GM18873 (cell line): ENCODE results near the gene TOX2.

Experiments used
- ATAC-seq: cut with Tn5 transposase; IDR thresholded peaks from one replicate; pipeline ENCODE4 v1.9.1; 2021; ENCODE audit warnings: mild to moderate bottlenecking, moderate library complexity, moderate number of reproducible peaks; ENCODE audit not compliant: unreplicated experiment, low FRiP score

TOX2 gene

DNA sequence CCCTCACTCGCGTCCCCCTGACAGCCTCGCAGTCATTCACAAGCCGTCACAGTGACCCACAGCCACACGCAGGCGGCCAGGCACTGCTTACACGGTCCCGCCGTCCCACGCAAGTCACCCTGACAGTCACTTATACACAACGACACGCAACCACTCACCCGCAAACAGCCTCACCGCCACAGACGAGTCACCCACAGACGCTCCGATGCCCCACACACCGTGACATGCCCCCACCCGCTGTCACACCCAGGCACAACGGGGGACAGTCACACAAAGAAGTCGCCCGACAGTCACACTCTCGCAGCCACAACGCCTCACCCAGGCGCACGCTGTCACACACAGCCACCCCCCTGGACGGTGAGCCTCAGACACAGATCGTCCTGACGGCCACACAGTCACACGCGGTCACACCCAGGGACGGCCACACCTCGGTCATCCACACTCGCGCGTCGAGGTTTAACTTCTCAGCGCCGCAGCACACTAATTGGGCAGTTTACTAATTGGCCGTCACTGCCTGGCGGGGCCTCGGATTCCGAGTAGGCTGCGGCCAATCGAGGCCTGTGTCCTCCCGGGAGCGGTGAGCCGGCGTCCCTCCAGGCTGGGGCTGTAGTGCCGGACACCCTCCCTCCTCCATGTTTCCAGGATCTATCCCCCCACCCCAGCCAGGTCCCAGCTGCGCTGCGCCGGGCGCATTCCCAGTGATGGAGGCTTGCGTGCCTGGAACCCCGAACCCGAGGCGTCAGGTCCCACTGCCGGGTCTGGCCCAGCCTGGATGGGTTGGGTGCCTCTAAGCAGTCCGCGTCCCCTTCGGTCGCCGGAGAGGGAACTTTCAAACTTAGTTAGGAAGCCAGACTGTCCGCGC, 790 bp downstream of the TOX2 start:
- ATAC-seq = no peak

- no peak for ATAC-seq
These were observed 1.6 kb downstream of the TOX2 start for GRCh38 chr20:43916073-43916880.

DNA sequence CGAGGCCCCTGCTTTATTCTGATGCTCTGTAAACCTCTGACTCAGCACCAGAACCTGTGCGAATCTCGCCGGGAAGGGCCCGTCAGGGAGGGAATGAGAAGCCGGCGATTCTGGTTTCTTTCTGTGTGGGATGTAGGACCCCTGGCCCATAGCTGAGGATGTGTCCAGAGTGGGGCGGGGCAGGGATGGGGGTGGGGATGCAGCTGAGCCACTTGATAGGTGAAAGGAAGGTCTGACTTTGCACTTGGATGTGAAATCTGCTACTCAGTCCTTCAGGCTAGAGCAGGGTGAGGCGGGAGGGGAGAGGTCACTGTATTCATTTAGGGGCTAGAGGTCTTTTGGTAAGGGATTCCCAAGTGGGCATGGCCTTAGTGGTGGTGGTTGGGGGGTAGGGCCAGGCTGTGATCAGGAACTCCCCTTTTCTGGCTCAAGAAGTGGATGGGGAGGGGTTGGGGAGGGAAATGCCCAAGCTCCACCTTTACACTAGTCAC, 2.3 kb downstream of the TOX2 start:
- no peak for ATAC-seq

- no peak for ATAC-seq
These were observed 2.7 kb downstream of the TOX2 start for GRCh38 chr20:43917380-43917779.

GRCh38 chr20:43919686-43920403, 5.2 kb downstream of the TOX2 start:
- ATAC-seq = no peak

DNA sequence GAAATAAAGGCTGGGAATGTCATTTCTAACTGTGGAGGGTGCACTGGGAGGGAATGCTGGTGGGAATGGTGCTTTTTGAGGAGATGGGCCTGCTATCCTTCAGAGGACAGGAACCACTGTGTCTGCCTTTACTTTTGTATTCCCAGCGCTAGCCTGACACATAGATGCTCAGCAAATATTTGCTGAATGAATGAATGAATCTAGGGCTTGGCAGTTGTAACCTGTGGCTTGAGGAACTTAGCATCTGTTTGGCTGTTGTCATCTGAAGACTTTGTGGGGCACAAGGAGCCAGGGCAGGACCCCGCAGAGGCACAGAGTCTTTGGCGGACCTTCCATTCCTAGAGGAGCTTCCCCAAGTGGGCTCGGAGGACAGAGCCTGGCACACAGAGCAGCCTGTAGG, 6.1 kb downstream of the TOX2 start:
- ATAC-seq = no peak

- ATAC-seq = no peak
These were observed 6.7 kb downstream of the TOX2 start for GRCh38 chr20:43921227-43921780.

- no peak for ATAC-seq
These were observed 8.0 kb downstream of the TOX2 start for GRCh38 chr20:43922614-43923013.

DNA sequence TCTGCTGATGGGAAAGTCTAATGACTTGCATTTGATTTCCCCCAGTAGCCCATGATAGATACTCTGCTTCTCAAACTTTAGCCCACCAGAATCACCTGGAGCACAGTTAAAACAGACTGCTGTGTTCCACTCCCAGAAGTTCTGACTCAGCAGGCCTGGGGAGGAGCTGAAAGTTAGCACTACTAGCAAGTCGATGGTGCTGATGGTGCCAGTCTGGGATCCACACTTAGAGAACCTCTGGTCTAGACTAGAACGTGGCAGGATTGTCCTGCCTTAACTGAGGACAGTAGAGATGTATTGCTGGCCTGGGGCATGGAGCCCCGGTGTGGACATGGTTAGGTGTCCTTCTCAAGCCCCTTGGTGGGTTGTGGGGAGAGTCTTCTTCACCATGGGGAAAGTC, 8.7 kb downstream of the TOX2 start:
- ATAC-seq = no peak

DNA sequence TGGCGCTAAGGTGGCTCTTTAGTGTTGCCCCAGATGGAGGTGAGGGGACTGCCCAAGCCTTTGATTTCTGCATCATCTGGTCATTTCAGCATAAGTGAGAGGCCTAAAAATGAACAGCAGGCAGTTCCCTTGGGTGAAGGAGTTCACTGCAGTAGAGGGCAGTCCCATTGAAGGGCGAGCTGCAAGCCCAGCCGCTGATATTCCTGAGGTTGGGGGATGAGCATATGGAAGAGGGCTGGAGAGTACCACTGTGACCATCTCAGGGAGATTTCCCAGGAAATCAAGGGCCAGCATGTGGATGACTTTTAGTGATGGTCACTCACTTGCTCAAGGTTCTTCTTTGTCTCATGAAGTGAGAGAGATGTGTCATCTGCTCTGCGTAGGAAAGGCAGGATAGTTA, 9.3 kb downstream of the TOX2 start:
- no peak for ATAC-seq

DNA sequence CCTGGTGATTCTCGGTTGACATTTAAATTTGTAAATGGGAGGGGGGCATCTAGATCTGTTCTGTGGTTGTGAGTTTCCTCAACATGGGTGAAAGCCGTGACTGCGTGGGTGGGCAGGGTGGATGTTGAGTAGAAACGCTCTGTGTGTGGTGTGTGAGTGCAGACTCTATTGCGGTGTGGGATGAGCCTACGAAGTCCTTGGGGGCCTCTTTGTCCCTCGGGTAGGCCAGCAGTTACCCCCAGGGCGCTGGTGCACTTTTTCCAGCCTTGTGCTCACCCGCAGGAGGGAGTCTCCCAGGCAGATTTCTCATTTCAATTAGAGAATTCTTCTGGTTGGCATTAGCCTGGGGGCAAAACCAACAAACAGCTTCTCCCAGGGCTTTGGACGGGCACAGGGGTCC, 10.6 kb downstream of the TOX2 start:
- no peak for ATAC-seq

DNA sequence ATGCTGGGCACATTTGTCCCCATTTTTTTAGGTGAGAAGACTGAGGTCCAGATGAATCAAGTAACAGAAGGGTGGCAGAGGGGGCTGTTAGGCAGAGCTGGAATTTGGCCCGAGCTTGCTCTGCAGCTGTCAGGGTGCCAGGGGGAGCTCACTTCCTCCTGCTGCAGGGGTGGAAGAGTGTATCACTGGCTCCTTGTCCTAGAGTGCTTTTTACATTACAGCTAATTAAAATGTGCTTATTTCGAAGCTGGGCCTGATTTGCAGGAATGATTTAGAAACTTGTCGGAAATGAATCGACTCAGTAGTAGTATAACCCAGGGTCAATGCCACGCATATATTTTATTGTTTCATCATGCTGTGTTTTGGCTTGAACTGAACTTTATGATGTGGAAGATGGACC, 11.1 kb downstream of the TOX2 start:
- ATAC-seq = no peak

DNA sequence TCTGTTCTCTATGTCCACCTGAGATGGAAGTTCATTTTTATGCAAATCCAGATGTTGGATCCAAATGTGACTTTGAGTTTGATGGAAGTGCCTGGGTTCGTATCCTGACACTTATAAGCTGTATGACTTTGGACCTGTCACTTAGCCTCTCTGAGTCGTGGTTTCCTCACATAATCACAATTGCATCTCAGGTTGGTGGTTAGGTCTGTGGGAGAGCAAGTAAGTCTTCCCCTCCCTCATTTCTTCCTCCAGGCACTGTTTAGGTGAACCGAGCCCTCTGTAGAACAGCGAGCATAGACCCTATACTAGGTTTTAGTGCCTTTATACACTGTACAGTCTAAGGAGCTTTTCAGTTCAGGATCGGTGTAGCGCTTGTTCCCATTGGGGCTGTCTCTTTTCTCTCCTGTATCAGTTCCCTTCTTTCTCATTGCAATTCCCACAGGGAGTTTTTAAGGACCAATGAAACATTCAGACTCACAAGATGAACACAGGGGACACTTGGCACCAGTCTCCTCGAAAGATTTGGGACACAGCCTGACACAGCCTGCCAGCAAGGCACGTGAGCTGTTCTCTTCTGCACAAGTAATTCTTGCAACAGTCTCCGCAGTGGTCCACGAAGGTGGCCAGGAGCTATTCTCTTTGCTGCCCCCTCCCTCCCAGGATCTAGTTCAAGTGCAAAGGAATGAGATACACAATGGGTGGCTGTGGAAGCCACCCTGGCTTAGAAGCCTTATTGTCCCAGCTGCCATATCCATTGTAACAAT, 11.8 kb downstream of the TOX2 start:
- ATAC-seq = no peak

GRCh38 chr20:43931976-43932375, 17.3 kb downstream of the TOX2 start:
- ATAC-seq = no peak

DNA sequence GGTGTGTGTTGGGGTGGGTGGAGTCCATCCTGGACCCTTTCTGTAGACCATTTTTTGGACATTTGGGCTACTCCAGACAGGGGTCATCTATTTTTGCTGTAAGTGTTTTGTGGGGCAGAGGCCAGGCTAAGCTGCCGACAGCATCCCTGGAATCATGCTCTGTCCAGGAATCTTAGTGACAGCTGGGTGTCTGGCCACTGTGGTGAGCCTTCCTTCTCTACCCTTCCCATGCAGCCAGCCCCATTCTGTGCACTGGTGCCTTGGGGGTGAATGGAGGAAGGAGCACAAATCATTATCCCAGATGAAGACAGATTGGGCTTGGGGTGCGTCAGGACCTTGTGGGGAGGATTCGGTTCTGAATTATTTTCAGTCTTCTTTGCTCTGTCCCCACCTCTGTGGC, 20.2 kb downstream of the TOX2 start:
- no peak for ATAC-seq

DNA sequence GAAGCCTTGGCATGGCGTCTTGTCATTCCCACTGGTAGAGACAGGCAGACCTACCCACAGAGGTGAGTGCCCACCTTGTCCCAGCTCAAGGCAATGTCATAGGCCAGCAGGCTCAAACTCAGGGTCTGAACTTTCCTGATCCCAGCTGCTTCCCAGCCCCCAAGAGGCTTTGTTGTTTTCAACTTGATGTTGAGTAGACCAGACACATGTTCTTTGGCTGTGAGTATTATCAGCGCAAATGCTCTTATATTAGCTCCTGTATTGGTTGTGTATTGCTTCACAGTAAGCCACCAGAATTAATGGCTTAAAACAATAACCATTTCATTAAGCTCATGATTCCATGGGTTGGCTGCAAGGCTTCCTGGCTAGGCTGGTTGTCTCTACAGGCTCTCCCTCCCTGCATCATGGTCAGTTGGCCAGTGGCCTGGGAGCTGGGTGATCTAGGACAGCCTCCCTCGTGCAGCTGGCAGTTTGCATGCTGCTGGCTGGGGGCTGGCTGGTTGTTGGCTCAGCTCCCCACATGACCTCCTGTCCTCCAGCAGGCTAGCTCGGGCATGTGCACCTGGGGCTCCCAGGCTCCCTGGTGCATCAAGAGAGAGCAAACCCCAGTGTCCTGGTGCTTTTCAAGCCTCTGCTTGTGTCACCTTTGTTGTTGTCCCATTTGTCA, 21.6 kb downstream of the TOX2 start:
- ATAC-seq = no peak

DNA sequence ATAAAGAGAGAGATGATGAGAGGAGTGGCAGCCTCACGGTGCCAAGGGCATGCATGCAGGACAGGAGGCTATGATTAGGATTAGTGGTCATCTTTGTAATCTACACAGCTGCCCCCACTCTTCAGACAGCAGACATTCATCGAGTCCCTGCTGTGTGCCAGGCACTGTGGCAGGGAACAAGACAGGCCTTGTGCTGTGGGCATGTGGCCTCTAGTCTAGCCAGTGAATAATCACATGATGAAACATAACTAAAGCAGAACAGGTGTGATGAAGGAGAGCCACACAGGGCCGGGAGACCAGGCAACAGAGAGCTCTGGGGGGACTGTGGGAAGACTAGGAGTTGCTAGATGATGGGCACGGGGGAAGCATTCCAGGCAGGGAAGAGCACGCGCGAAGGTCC, 22.2 kb downstream of the TOX2 start:
- ATAC-seq = no peak

DNA sequence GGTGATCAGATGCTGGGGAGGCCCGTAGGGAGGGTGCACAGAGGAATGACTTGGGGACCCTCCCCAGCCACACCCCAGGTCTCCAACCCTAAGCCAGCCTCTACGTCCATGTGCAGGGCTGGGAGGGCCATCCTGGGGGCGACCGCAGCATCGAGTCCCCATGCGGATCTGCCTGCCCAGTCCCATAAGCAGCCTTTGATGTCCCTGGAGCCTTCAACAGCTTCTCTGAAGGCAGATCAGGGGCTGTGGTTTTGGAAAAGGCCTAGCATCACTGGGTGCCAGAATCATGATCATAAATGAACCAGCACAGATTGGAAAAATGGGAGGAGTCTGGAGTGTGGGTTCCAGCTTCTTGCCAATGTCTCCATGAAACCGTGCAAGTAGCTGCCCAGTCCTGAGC, 22.9 kb downstream of the TOX2 start:
- ATAC-seq = no peak

DNA sequence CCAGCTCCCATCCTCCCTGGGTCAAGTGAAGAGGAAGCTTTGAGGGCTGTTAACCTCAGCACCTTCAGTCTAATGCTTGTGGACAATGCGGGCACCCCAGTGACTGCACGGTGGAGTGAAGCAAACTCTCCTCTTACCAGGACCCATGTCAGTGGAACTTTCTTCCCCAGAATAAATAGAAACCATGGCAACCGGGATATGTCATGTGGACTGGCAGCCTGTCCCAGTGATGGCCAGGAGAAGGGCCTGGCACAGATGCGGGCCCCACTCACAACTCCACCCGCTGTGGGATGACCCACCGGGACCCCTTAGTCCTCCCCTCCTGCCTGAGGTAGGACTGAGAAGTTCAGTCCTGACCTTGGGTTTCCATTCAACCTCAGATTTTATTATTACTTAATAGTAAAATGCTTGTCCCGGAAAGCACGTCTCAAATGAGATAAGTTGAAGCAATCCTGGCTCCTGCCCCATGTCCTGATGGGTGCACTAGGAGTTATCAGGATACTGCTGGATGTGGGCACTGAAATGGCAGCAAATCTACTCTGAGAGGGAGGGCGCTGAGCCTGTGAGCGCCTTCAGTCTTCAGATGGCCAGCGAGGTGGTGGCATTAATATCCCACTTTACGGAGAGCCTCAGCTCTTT, 23.5 kb downstream of the TOX2 start:
- ATAC-seq = no peak
